Esophagus (tissue), 2 donors: ENCODE measurements around the gene NOS2. TPM values are rescaled to one million over a fixed set of nuclear protein-coding genes. Genes with fewer than 3 reads are reported as not detected.
"Not testable (repeated sequence)": the region's sequence is repeated elsewhere in the genome, so short reads cannot be mapped to it uniquely, and the experiment has no call there.

ENCODE experiments used
- H3K27ac ChIP-seq, 2 donors: one replicate each; pipeline ENCODE4 v1.5.1; 2013; ENCODE audit warnings: low read depth in 2 of 2, mild to moderate bottlenecking in 2 of 2, inconsistent platforms in 1 of 2, low read length in 1 of 2, moderate library complexity in 1 of 2
- H3K27me3 ChIP-seq, 2 donors: one replicate each; pipeline ENCODE4 v1.6.1; 2013; ENCODE audit warnings: low read length in 2 of 2, control low read depth in 1 of 2, mild to moderate bottlenecking in 1 of 2; ENCODE audit not compliant: insufficient read depth in 2 of 2, control insufficient read depth in 1 of 2
- H3K36me3 ChIP-seq, 2 donors: one replicate each; pipeline ENCODE4 v1.6.1; 2013; ENCODE audit warnings: low read length in 1 of 2; ENCODE audit not compliant: control insufficient read depth in 2 of 2, insufficient read depth in 2 of 2
- H3K4me1 ChIP-seq, 2 donors: one replicate each; pipeline ENCODE4 v1.6.1; 2013; ENCODE audit warnings: low read length in 1 of 2; ENCODE audit not compliant: control insufficient read depth in 2 of 2, insufficient read depth in 2 of 2
- H3K4me3 ChIP-seq, 2 donors: one replicate each; pipeline ENCODE4 v1.5.1; 2013; ENCODE audit warnings: low read length in 2 of 2, mild to moderate bottlenecking in 2 of 2, low read depth in 1 of 2, moderate library complexity in 1 of 2
- H3K9me3 ChIP-seq, 2 donors: one replicate each; pipeline ENCODE4 v1.6.1; 2013; ENCODE audit warnings: mild to moderate bottlenecking in 2 of 2, low read depth in 1 of 2, low read length in 1 of 2, moderate library complexity in 1 of 2; ENCODE audit not compliant: control insufficient read depth in 2 of 2, insufficient read depth in 1 of 2
- WGBS, 2 donors: extraction: QIAGEN DNeasy Blood & Tissue Kit; methylation state at CpG; one replicate each; pipeline ENCODE4 v1.1.7; 2013; 5-methylcytosine and 5-hydroxymethylcytosine counted together
- polyA plus RNA-seq, 2 donors: library from polyadenylated mRNA; stranded (reverse); fragments of 200-250 nt; gene quantifications; one replicate each; pipeline ENCODE4 v1.2.3, GENCODE V29; 2013
- donor health status: healthy with polysubstance abuse.
- donor health status: Bipolar disorder and iron deficiency.

The NOS2 gene
- polyA plus RNA-seq, 2 donors, result 0.04 to 0.26 TPM

GRCh38 chr17:27760931-27761330 lies 39.4 kb downstream of the NOS2 start:
- not testable (repeated sequence) for H3K4me3 ChIP-seq, H3K27me3 ChIP-seq, H3K4me1 ChIP-seq, H3K9me3 ChIP-seq, H3K36me3 ChIP-seq, H3K27ac ChIP-seq
- WGBS, 2 donors, result 87 to 88% methylated on average over 10 to 14 of the region's 15 CpGs

- Histone ChIP-seq H3K9me3 (no peaks in the 10 kb centered on the region), H3K4me3 (no peak overlapping the region), H3K36me3 (no peaks in the 10 kb centered on the region), H3K4me1 (no peaks in the 10 kb centered on the region), H3K27me3 (no peaks in the 10 kb centered on the region), H3K27ac (no peak overlapping the region)
- 41 to 59% methylated on average over 28 of the region's 28 CpGs for WGBS, 2 donors
These were observed 40.1 kb downstream of the NOS2 start for GRCh38 chr17:27760069-27760885.

- 81 to 83% methylated on average over 14 of the region's 14 CpGs for WGBS, 2 donors
- no peaks in the 10 kb centered on the region for H3K36me3 ChIP-seq
- no peaks in the 10 kb centered on the region for H3K27me3 ChIP-seq
- H3K9me3 ChIP-seq, result no peaks in the 10 kb centered on the region
- H3K4me1 ChIP-seq, result no peaks in the 10 kb centered on the region
- H3K27ac ChIP-seq, result no peak overlapping the region
- no peak overlapping the region for H3K4me3 ChIP-seq
These were observed 40.8 kb downstream of the NOS2 start for GRCh38 chr17:27759528-27759927.

- Histone ChIP-seq H3K4me1 (no peaks in the 10 kb centered on the region), H3K4me3 (no peak overlapping the region), H3K9me3 (no peaks in the 10 kb centered on the region), H3K36me3 (no peaks in the 10 kb centered on the region), H3K27me3 (no peaks in the 10 kb centered on the region), H3K27ac (no peak overlapping the region)
- 69 to 73% methylated on average over 17 of the region's 17 CpGs for WGBS, 2 donors
These were observed 43.6 kb downstream of the NOS2 start for GRCh38 chr17:27756467-27757371.

GRCh38 chr17:27755706-27756466 lies 44.4 kb downstream of the NOS2 start:
- no peaks in the 10 kb centered on the region for H3K27me3 ChIP-seq
- H3K9me3 ChIP-seq, result no peaks in the 10 kb centered on the region
- WGBS, 2 donors, result 87 to 90% methylated on average over 28 of the region's 28 CpGs
- no peak overlapping the region for H3K4me3 ChIP-seq
- no peaks in the 10 kb centered on the region for H3K36me3 ChIP-seq
- H3K27ac ChIP-seq, result no peak overlapping the region
- no peaks in the 10 kb centered on the region for H3K4me1 ChIP-seq

- Histone ChIP-seq H3K27me3 (no peaks in the 10 kb centered on the region), H3K4me1 (no peaks in the 10 kb centered on the region), H3K9me3 (no peaks in the 10 kb centered on the region), H3K27ac (no peak overlapping the region), H3K36me3 (no peaks in the 10 kb centered on the region), H3K4me3 (no peak overlapping the region)
- WGBS, 2 donors, result 94 to 97% methylated on average over 8 of the region's 8 CpGs
These were observed 45.8 kb downstream of the NOS2 start for GRCh38 chr17:27754549-27754948.

- WGBS, 2 donors, result 91 to 92% methylated on average over 13 of the region's 13 CpGs
- H3K27ac ChIP-seq, H3K36me3 ChIP-seq: not testable (repeated sequence)
These were observed 46.6 kb downstream of the NOS2 start for GRCh38 chr17:27753726-27754125.

GRCh38 chr17:27752831-27753619 lies 47.3 kb downstream of the NOS2 start:
- not testable (repeated sequence) for H3K4me3 ChIP-seq, H3K4me1 ChIP-seq
- 66 to 87% methylated on average over 7 to 10 of the region's 19 CpGs for WGBS, 2 donors

More at GRCh38 chr17:27753726-27754125, 46.6 kb downstream of the NOS2 start:
- H3K4me3 ChIP-seq, H3K4me1 ChIP-seq, H3K9me3 ChIP-seq, H3K27me3 ChIP-seq: not testable (repeated sequence)

More at GRCh38 chr17:27752831-27753619, 47.3 kb downstream of the NOS2 start:
- H3K36me3 ChIP-seq, H3K27ac ChIP-seq, H3K9me3 ChIP-seq, H3K27me3 ChIP-seq: not testable (repeated sequence)
